K562 (cell line): ENCODE results near the gene METTL22. TPM values are rescaled to one million over a fixed set of nuclear protein-coding genes. Genes with fewer than 3 reads are reported as not detected.

Experiments
- ATAC-seq: fragments of 200-7000 bp; cut with Tn5 transposase; 3 replicates; pipeline ENCODE4 v1.9.1; 2020; ENCODE audit warnings: moderate library complexity
- BruUV-seq: library from RNA; stranded (reverse); fragments of 400-500 nt; replicated peaks from 2 replicates; lab custom pipeline; 2021; lab: Mats Ljungman, UMichigan
- CTCF ChIA-PET: fragments of 300-600 bp; formaldehyde crosslinking; extraction: SDS; loops from one replicate; lab custom pipeline; 2021; ENCODE audit warnings: low intra/inter-chr PET ratio; lab: Yijun Ruan, JAX
- POLR2A ChIA-PET: fragments of 300-600, 350-650 bp; sonication (Branson Sonifier 250); formaldehyde crosslinking; extraction: SDS; loops from one replicate; lab custom pipeline; 2021; ENCODE audit warnings: antibody characterized with exemption, inconsistent platforms; lab: Yijun Ruan, JAX
- DNase-seq, 4 experiments: peaks; one replicate each; pipeline versions ENCODE4 v3.0.0 to v3.0.0-alpha.2; 2011 to 2018; ENCODE audit warnings: low spot score in 3 of 4, mixed read lengths in 3 of 4; ENCODE audit errors: extremely low read depth in 1 of 4
- FAIRE-seq: peaks from 2 replicates; lab custom pipeline; 2011; peaks lifted over from hg19 to GRCh38; lab: Jason Lieb, UNC
- H2AFZ ChIP-seq: 2 replicates; pipeline ENCODE4 v1.6.0; 2011; ENCODE audit warnings: low read depth, low read length, control low read depth, inconsistent platforms
- H3K27ac ChIP-seq: fragments of 200-600 bp; 3 replicates; pipeline ENCODE4 v1.8.0; 2011; ENCODE audit warnings: low read depth, mild to moderate bottlenecking, control low read depth, inconsistent platforms, low read length, moderate library complexity, mixed read lengths; ENCODE audit errors: extremely low read depth
- H3K27me3 ChIP-seq, 2 experiments: fragments of 300-600 bp in 1 of 2; 2 replicates in 1 of 2; 3 replicates in 1 of 2; pipeline versions ENCODE4 v1.6.0 to v1.8.0; 2011; ENCODE audit warnings: inconsistent platforms in 2 of 2, low read length in 2 of 2, mild to moderate bottlenecking in 1 of 2, mixed read lengths in 1 of 2, moderate library complexity in 1 of 2; ENCODE audit not compliant: control insufficient read depth in 2 of 2, insufficient read depth in 2 of 2
- H3K36me3 ChIP-seq: fragments of 300-600 bp; 3 replicates; pipeline ENCODE4 v1.8.0; 2011; ENCODE audit warnings: mild to moderate bottlenecking, low read length, inconsistent platforms; ENCODE audit not compliant: control insufficient read depth, insufficient read depth
- H3K4me1 ChIP-seq, 2 experiments: fragments of 200-600 bp in 1 of 2; replicated peaks in 1 of 2; 2 replicates in 1 of 2; 3 replicates in 1 of 2; pipeline versions ENCODE4 v1.5.1 to v1.8.0; 2011; ENCODE audit warnings: inconsistent platforms in 2 of 2, low read length in 2 of 2, mild to moderate bottlenecking in 1 of 2, mixed read lengths in 1 of 2, moderate library complexity in 1 of 2; ENCODE audit not compliant: control insufficient read depth in 2 of 2, insufficient read depth in 2 of 2
- H3K4me2 ChIP-seq: 2 replicates; pipeline ENCODE4 v1.6.1; 2011; ENCODE audit warnings: low read length, control low read depth, inconsistent platforms, mixed read lengths; ENCODE audit not compliant: insufficient read depth
- H3K4me3 ChIP-seq: fragments of 200-600 bp; sonication (generic), shearing (Covaris generic); 2 replicates; pipeline ENCODE4 v1.5.1; 2016; ENCODE audit warnings: control low read depth, inconsistent platforms
- H3K79me2 ChIP-seq: fragments of 200-600 bp; 3 replicates; pipeline ENCODE4 v1.8.0; 2011; ENCODE audit warnings: low read length, inconsistent platforms; ENCODE audit not compliant: control insufficient read depth, insufficient read depth
- H3K9ac ChIP-seq, 2 experiments: 2 replicates each; pipeline versions ENCODE4 v1.6.0 to v1.6.1; 2011; ENCODE audit warnings: low read depth in 2 of 2, low read length in 2 of 2, control low read depth in 1 of 2, inconsistent platforms in 1 of 2, mild to moderate bottlenecking in 1 of 2, mixed read lengths in 1 of 2; ENCODE audit not compliant: insufficient read depth in 1 of 2
- H3K9me1 ChIP-seq: one replicate; pipeline ENCODE4 v1.6.0; 2011; ENCODE audit warnings: inconsistent platforms, mild to moderate bottlenecking, low read length, moderate library complexity; ENCODE audit not compliant: control insufficient read depth, insufficient read depth
- H3K9me3 ChIP-seq: replicated peaks from 2 replicates; pipeline ENCODE4 v1.5.1; 2011; ENCODE audit warnings: low read depth, low read length, inconsistent platforms; ENCODE audit not compliant: control insufficient read depth, insufficient read depth
- H4K20me1 ChIP-seq: replicated peaks from 2 replicates; pipeline ENCODE4 v1.6.1; 2011; ENCODE audit warnings: low read length, inconsistent platforms, mixed read lengths; ENCODE audit not compliant: control insufficient read depth, insufficient read depth
- BDP1 ChIP-seq: IDR thresholded peaks from 3 replicates; pipeline ENCODE4 v1.6.1; 2011; ENCODE audit not compliant: insufficient read length, insufficient read depth
- LARP7 ChIP-seq: fragments of 450-650 bp; IDR thresholded peaks from 2 replicates; pipeline ENCODE4 v1.6.1; 2016
- WGBS: fragments of 100-300 bp; shearing (Covaris generic); methylation state at CpG from one replicate; pipeline ENCODE4 v1.1.6; 2016; ENCODE audit warnings: low coverage, mixed read lengths; ENCODE audit not compliant: insufficient coverage; ENCODE audit errors: missing lambda C conversion rate; 5-methylcytosine and 5-hydroxymethylcytosine counted together
- in situ Hi-C: fragments of 300-500 bp; cut with MboI; formaldehyde crosslinking; loops from 4 replicates; pipeline ENCODE4 v1.15.0; 2018; ENCODE audit warnings: inconsistent platforms, mixed read lengths
- intact Hi-C: fragments of 100-400 bp; cut with micrococcal nuclease; formaldehyde crosslinking; loops from 2 replicates; pipeline ENCODE4 v1.14.2; 2022
- polyA plus RNA-seq, 8 experiments: library from polyadenylated mRNA; depleted of rRNA in 4 of 8; stranded (reverse) in 5 of 8; unstranded in 3 of 8; fragments of >200 nt; fragmentation: Nextera tagmentation in 2 of 8; fragmentation: Illumina TruSeq in 1 of 8; extraction: Ambion mirVana in 2 of 8; extraction: Trizol in 1 of 8; gene quantifications; 2 replicates each; pipeline versions ENCODE4 v1.2.1 to v1.2.3, GENCODE V29; 2011 to 2014; ENCODE audit warnings: inconsistent platforms in 1 of 8, missing spikeins in 1 of 8
- total RNA-seq, 7 experiments: library from RNA; depleted of rRNA in 6 of 7; stranded (reverse); fragments of >200 nt in 6 of 7; fragmentation: Illumina TruSeq in 2 of 7; extraction: Trizol in 2 of 7; gene quantifications; 2 replicates each; pipeline versions ENCODE4 v1.2.1 to v1.2.3, GENCODE V29; 2011 to 2021; ENCODE audit warnings: low replicate concordance in 1 of 7
- TF ChIP-seq, protein P1 (sequence below), 3 experiments: IDR thresholded peaks in 2 of 3; conservative IDR thresholded peaks in 1 of 3; 2 replicates each; pipeline ENCODE4 v1.5.1; 2011 to 2012; ENCODE audit warnings: low read length in 3 of 3, mild to moderate bottlenecking in 3 of 3, control low read depth in 2 of 3, improper control_type of control experiment in 1 of 3, inconsistent platforms in 1 of 3, low read depth in 1 of 3, mixed read lengths in 1 of 3, moderate library complexity in 1 of 3; ENCODE audit not compliant: insufficient read depth in 2 of 3
- TF ChIP-seq, protein P2 (sequence below): sonication (generic); formaldehyde crosslinking; IDR thresholded peaks from 2 replicates; pipeline ENCODE4 v1.5.0; 2020; ENCODE audit warnings: missing genetic modification reagents
- TF ChIP-seq, protein P3 (sequence below): fragments of 450-650 bp; IDR thresholded peaks from 2 replicates; pipeline ENCODE4 v1.6.1; 2016; ENCODE audit warnings: missing biosample characterization, missing genetic modification characterization

METTL22 gene
- total and polyA plus RNA-seq, 9 of the 15 experiments (the other 6 are each of a cell fraction or from before 2014, with no cell fraction given): 6.9 to 33.2 (median 18.5) TPM

DNA sequence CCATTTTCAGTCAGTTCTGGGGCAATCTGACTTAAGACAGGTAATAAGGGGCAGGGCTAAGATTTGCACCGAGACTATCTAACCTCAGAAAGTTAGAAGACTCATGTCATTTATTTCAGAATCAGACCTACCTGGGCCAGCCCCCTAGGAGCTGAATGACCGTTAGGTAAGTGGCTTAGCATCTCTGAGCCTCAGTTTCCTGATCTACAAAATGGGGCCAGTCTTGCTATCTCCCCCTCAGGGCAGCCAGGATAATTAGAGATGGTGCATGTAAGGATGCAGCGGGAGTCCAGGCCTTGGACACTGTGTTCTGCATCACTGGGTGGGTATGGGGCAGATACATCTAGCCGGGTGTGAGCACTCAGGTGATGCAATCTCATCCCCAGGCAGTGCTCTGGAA, 10.4 kb upstream of the METTL22 start:
- H3K9ac ChIP-seq: no peak overlapping the region
- 0% methylated on average over 4 of the region's 4 CpGs for WGBS
- no peak overlapping the region for H3K4me3 ChIP-seq
- no peaks in the 10 kb centered on the region for H3K9me1 ChIP-seq
- no peak for TF ChIP-seq LARP7
- TF ChIP-seq, protein P1, sequence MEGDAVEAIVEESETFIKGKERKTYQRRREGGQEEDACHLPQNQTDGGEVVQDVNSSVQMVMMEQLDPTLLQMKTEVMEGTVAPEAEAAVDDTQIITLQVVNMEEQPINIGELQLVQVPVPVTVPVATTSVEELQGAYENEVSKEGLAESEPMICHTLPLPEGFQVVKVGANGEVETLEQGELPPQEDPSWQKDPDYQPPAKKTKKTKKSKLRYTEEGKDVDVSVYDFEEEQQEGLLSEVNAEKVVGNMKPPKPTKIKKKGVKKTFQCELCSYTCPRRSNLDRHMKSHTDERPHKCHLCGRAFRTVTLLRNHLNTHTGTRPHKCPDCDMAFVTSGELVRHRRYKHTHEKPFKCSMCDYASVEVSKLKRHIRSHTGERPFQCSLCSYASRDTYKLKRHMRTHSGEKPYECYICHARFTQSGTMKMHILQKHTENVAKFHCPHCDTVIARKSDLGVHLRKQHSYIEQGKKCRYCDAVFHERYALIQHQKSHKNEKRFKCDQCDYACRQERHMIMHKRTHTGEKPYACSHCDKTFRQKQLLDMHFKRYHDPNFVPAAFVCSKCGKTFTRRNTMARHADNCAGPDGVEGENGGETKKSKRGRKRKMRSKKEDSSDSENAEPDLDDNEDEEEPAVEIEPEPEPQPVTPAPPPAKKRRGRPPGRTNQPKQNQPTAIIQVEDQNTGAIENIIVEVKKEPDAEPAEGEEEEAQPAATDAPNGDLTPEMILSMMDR (IDR thresholded peaks at IDR 0.05 in 2 of 3, conservative IDR thresholded peaks at IDR 0.05 in 1 of 3; ENCODE audit: insufficient read depth in 2 of 3, low read depth in 1 of 3, low read length in 3 of 3): no peak
- TF ChIP-seq BDP1: no peak
- TF ChIP-seq, protein P2, sequence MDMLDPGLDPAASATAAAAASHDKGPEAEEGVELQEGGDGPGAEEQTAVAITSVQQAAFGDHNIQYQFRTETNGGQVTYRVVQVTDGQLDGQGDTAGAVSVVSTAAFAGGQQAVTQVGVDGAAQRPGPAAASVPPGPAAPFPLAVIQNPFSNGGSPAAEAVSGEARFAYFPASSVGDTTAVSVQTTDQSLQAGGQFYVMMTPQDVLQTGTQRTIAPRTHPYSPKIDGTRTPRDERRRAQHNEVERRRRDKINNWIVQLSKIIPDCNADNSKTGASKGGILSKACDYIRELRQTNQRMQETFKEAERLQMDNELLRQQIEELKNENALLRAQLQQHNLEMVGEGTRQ (CRISPR knock-in tag): no peak
- TF ChIP-seq, protein P3, sequence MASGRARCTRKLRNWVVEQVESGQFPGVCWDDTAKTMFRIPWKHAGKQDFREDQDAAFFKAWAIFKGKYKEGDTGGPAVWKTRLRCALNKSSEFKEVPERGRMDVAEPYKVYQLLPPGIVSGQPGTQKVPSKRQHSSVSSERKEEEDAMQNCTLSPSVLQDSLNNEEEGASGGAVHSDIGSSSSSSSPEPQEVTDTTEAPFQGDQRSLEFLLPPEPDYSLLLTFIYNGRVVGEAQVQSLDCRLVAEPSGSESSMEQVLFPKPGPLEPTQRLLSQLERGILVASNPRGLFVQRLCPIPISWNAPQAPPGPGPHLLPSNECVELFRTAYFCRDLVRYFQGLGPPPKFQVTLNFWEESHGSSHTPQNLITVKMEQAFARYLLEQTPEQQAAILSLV (tag): no peak
- no peaks in the 10 kb centered on the region; a peak in 1 of 5 replicates for H3K4me1 ChIP-seq
- FAIRE-seq (no peak), ATAC-seq (no peak), DNase-seq (no peak)
- H3K4me2 ChIP-seq: no peak overlapping the region
- POLR2A ChIA-PET: no interaction called here
- no peaks in the 10 kb centered on the region for H4K20me1 ChIP-seq
- no peak overlapping the region for H3K27ac ChIP-seq
- BruUV-seq: no TSS peak
- H3K9me3 ChIP-seq: no peaks in the 10 kb centered on the region
- peaks cover 19 to 47% of the 10 kb centered on the region in 2 experiments for H3K27me3 ChIP-seq
- H2AFZ ChIP-seq: no peak overlapping the region
- CTCF ChIA-PET: no interaction called here
- in situ Hi-C loops: no loop called here
- intact Hi-C loops: no loop called here
- no peaks in the 10 kb centered on the region for H3K79me2 ChIP-seq
- H3K36me3 ChIP-seq: no peaks in the 10 kb centered on the region
